ENCODE data around the gene LTBR.
A peak's percentile ranks its signal among the peaks of the same experiment; 100 is the strongest.

Gene LTBR

GRCh38 chr12:6347367-6348338 lies 36.3 kb upstream of the LTBR start:
- no peak for DNase-seq

DNA sequence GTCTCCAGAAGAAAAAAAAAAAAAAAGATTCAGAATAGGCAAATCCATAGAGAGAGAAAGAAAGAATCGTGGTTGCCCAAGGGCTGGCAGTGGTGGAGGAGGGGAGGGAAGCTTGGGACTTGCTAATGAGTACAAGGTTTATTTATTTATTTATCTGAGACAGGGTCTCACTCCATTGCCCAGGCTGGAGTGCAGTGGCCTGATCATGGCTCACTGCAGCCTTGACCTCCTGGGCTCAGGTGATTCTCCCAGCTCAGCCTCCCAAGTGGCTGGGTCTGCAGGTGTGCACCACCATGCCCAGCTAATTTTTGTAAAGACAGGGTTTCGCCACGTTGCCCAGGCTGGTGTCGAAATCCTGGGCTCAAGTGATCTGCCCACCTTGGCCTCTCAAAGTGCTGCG lies 32.3 kb upstream of the LTBR start:
- no peak for DNase-seq

- DNase-seq, result no peak
Observed at GRCh38 chr12:6352193-6353173, 31.5 kb upstream of the LTBR start.

- DNase-seq, result no peak
Observed at GRCh38 chr12:6354495-6355393, 29.2 kb upstream of the LTBR start.

GRCh38 chr12:6355491-6356373 lies 28.2 kb upstream of the LTBR start:
- DNase-seq, result no peak

GRCh38 chr12:6356374-6356820 lies 27.6 kb upstream of the LTBR start:
- no peak for DNase-seq

DNA sequence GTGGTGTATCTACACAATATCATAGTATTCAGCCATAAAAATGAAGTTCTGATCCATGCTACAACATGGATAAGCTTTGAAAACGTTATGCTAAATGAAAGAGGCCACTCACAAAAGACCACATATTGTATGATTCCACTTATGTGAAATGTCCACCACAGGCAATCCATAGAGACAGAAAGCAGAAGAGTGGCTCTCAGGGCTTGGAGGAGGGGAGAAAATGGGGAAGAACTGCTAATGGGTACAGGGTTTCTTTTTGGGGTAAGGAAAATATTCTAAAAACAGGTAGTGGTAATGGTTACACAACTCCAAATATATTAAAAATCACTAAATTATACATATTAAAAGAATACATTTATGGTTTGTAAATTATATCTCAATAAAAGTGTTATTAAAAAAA lies 25.1 kb upstream of the LTBR start:
- no peak for DNase-seq

DNA sequence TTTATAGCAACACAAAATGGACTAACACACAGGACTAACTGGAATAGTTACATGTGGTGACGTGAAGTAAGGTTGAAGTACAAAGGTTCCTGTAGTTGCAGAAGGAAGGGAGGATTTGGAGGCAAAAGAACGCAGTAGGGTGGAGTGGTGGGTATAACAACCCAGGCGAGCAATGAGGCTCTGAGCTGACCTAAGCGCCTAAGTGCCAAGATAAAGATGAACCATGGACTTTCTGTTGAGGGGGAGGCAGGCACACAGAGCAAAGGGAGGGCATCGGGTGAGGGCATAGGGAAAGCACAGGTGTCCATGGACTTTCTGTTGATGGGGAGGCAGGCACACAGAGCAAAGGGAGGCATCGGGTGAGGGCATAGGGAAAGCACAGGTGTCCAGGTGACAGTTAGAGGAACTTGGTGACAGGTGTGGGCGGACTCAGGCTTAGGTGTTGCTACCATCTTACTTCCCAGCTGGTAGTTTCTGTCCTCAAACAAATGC lies 23.8 kb upstream of the LTBR start:
- DNase-seq, result no peak

DNA sequence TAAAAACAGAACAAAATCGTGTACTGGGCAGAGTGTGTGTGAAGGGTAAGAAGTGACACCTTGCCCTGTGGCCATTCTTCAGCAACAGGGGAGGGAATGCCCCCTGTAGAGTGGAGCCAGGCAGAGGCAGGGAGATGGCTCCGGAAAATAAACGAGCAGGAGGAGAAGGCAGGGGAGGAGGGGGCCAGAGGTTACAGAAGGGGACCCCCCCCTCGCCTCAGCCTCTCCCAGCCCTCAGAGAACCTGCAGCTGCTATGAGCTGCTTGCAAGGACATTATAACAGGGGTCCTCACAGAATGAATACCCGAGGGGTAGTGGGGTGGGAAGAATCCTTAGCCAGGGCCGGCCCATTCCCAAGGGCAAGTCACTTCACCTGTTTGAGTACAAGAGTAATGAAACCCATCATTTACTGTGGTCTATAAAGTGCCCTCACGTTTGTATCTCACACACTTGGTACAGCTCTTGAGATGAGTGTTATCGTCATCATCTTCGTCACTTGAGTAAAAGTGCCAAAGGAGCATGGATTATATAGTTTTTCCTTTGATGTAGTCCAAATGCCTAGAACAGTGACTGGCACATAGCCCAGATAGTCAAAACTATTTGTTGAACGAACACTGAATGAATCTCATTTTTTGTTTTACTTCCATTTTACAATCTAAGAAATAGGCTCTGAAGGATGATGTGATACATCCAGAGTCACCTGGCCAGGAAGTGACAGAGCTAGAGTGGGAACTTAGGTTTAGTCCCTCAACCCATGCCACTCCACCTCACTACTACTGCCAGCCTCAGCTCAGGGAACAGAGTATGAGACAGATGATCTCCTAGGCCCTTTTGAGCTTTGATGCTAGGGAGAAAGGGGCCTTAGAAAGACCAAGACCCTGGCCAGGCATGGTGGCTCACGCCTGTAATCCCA lies 23.1 kb upstream of the LTBR start:
- peak; percentile 12 to 35 for DNase-seq

- DNase-seq, result no peak
Observed at GRCh38 chr12:6361834-6362233, 22.1 kb upstream of the LTBR start.

- DNase-seq, result no peak
Observed at GRCh38 chr12:6362403-6362802, 21.6 kb upstream of the LTBR start.

- no peak for DNase-seq
Observed at GRCh38 chr12:6363010-6363329, 21.0 kb upstream of the LTBR start.

GRCh38 chr12:6363330-6364043 lies 20.5 kb upstream of the LTBR start:
- DNase-seq, result no peak

- DNase-seq, result no peak
Observed at GRCh38 chr12:6364044-6364374, 20.0 kb upstream of the LTBR start.

- DNase-seq, result no peak
Observed at GRCh38 chr12:6367065-6367968, 16.6 kb upstream of the LTBR start.

DNA sequence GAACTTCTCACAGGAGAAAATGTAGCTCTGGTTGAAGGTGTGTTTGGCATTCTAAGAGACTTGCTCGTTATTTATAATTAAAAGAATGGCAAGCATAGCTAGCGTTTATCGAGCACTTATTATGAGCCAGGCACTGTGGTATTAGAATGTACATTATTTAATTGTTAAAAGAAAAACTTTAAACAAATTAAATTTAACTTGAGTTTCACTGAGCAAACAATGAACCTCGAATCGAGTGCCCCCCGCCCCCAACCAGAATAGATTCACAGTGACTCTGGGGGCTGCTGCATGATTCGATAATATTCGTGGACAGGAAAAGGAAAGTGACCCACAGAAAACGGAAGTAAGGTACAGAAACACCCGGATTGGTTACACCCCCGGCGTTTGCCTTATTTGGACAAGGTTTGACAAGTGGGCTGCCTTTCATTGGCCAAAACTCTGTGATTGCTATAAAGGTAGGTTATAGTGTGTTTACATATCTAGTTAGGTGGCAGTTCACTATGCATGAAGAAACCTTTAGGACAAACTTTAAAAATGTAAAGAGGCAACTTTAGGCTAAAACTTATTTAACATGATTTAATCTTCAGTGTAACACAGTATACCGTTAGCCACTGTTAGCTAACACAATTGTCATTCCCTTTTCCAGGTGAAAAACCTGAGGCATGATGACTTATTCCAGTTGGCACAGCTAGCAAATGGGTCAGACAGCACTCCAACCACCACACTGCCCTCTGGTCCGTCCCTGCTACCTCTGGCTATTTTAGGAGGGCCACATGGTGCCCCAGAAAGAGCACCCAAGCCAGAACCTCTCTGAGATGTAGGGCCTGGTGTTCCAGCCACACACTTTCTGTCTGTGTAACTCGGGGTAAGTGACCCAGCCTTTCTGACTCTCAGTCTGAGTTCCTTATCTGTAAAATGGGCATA lies 15.7 kb upstream of the LTBR start:
- DNase-seq, result no peak

DNA sequence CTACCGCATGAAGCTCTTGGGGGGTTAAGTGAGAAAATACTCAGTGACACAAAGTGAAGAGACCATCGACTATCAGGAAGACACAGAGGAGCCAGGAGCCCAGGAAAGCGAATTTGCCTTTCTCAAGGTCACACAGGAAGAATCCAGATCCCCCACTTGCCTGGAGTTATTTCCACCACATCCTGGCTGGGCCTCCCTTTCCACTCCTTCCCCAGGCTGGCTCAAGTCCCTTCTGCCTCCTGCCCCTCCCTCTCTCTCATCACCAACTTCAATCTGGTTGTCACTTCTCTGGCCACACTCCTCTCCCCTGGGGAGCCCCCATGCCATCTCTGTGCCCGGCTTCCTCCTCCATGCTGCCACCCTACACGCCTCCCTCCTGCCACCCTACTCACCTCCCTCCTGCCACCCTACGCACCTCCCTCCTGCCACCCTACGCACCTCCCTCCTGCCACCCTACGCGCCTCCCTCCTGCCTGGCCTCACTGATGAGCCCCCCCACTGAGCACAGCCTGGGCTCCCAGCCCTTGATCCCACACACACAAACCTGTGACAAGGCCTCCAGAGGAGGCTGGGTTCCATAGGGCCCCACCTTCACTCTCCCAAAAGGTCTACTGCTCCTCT lies 14.9 kb upstream of the LTBR start:
- DNase-seq, result no peak

All from NCI-H187 (cell line).